Measurements from ENCODE around the gene MARS1.
A peak's percentile ranks its signal among the peaks of the same experiment; 100 is the strongest.

The MARS1 gene

GRCh38 chr12:57545809-57546437, 58.1 kb downstream of the MARS1 start:
- no peak for DNase-seq (ENCODE audit: insufficient read length, low spot score)
- no peak for FAIRE-seq
- TF ChIP-seq SPI1 (IDR thresholded peaks at IDR 0.05; ENCODE audit: low read depth, low read length) (no peak), POLR2A (IDR thresholded peaks at IDR 0.05; ENCODE audit: low read depth, low read length) (0 out of 2 replicates have a peak, but pooled peaks have one; percentile 41)

GRCh38 chr12:57546438-57547287, 58.8 kb downstream of the MARS1 start, which contains the start of gene DCTN2:
Gene DCTN2, minus strand, starts transcription at chr12:57547192. Its CDS starts 129 bp downstream, at chr12:57547063.
- TF ChIP-seq POLR2A (IDR thresholded peaks at IDR 0.05; ENCODE audit: low read depth, low read length) (no peak), TAF1 (IDR thresholded peaks at IDR 0.05; ENCODE audit: low read depth, low read length) (no peak), POU2F2 (IDR thresholded peaks at IDR 0.05; ENCODE audit: low read depth, low read length) (no peak), SPI1 (IDR thresholded peaks at IDR 0.05; ENCODE audit: low read depth, low read length) (no peak), POLR2AphosphoS5 (IDR thresholded peaks at IDR 0.05; ENCODE audit: low read depth, low read length) (0 out of 2 replicates have a peak, but pooled peaks have one; percentile 18)
- FAIRE-seq = peak; percentile 96
- peak; percentile 98 for DNase-seq (ENCODE audit: insufficient read length, low spot score)

GRCh38 chr12:57547288-57548012, 59.6 kb downstream of the MARS1 start:
- FAIRE-seq (no peak), DNase-seq (ENCODE audit: insufficient read length, low spot score) (no peak)
- TF ChIP-seq POLR2A (IDR thresholded peaks at IDR 0.05; ENCODE audit: low read depth, low read length) (no peak), POLR2AphosphoS5 (IDR thresholded peaks at IDR 0.05; ENCODE audit: low read depth, low read length) (no peak), TAF1 (IDR thresholded peaks at IDR 0.05; ENCODE audit: low read depth, low read length) (no peak), SPI1 (IDR thresholded peaks at IDR 0.05; ENCODE audit: low read depth, low read length) (no peak), POU2F2 (IDR thresholded peaks at IDR 0.05; ENCODE audit: low read depth, low read length) (no peak), PAX5 (IDR thresholded peaks at IDR 0.05; ENCODE audit: insufficient read depth, low read length, severe bottlenecking) (no peak)

- TF ChIP-seq POLR2A (IDR thresholded peaks at IDR 0.05; ENCODE audit: low read depth, low read length) (no peak), PAX5 (IDR thresholded peaks at IDR 0.05; ENCODE audit: insufficient read depth, low read length, severe bottlenecking) (no peak), SPI1 (IDR thresholded peaks at IDR 0.05; ENCODE audit: low read depth, low read length) (no peak), POU2F2 (IDR thresholded peaks at IDR 0.05; ENCODE audit: low read depth, low read length) (no peak), POLR2AphosphoS5 (IDR thresholded peaks at IDR 0.05; ENCODE audit: low read depth, low read length) (no peak), TAF1 (IDR thresholded peaks at IDR 0.05; ENCODE audit: low read depth, low read length) (no peak)
- DNase-seq (ENCODE audit: insufficient read length, low spot score) (no peak), FAIRE-seq (no peak)
These were observed 60.1 kb downstream of the MARS1 start for GRCh38 chr12:57548013-57548315.

DNA sequence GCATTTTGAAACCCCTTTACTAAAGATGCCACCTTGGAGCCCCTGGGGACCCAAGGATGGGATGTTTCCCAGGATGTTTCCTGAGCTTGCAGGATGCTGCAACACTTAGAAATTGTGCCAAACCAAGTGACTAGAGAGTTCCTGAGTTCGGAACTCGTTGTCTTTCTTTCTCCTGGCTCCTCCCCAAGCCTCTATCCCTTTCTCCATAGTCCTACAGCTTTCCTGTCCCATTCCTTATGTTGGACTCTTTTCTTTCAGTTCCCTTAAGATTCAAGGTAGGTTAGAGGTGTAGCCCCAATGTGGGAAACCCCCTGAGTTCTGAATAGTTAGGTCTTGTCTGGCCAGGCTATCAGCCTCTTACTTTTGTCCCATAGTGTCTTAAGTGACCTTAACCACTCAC, 60.6 kb downstream of the MARS1 start:
- TF ChIP-seq SPI1 (IDR thresholded peaks at IDR 0.05; ENCODE audit: low read depth, low read length) = no peak
- no peak for TF ChIP-seq TAF1 (IDR thresholded peaks at IDR 0.05; ENCODE audit: low read depth, low read length)
- no peak for TF ChIP-seq POLR2A (IDR thresholded peaks at IDR 0.05; ENCODE audit: low read depth, low read length)
- TF ChIP-seq PAX5 (IDR thresholded peaks at IDR 0.05; ENCODE audit: insufficient read depth, low read length, severe bottlenecking) = no peak
- no peak for TF ChIP-seq POLR2AphosphoS5 (IDR thresholded peaks at IDR 0.05; ENCODE audit: low read depth, low read length)
- DNase-seq (ENCODE audit: insufficient read length, low spot score) (no peak), FAIRE-seq (no peak)

GRCh38 chr12:57549203-57549908, 61.5 kb downstream of the MARS1 start:
- TF ChIP-seq POLR2AphosphoS5 (IDR thresholded peaks at IDR 0.05; ENCODE audit: low read depth, low read length) = no peak
- no peak for TF ChIP-seq SPI1 (IDR thresholded peaks at IDR 0.05; ENCODE audit: low read depth, low read length)
- TF ChIP-seq POLR2A (IDR thresholded peaks at IDR 0.05; ENCODE audit: low read depth, low read length) = no peak
- TF ChIP-seq POU2F2 (IDR thresholded peaks at IDR 0.05; ENCODE audit: low read depth, low read length) = no peak
- TF ChIP-seq PAX5 (IDR thresholded peaks at IDR 0.05; ENCODE audit: insufficient read depth, low read length, severe bottlenecking) = no peak
- no peak for TF ChIP-seq TAF1 (IDR thresholded peaks at IDR 0.05; ENCODE audit: low read depth, low read length)
- DNase-seq (ENCODE audit: insufficient read length, low spot score) = no peak
- FAIRE-seq = no peak

GRCh38 chr12:57549909-57550640, 62.2 kb downstream of the MARS1 start, which contains the start of gene KIF5A:
Gene KIF5A, plus strand, starts transcription at chr12:57550044. Its CDS starts 228 bp downstream, at chr12:57550272.
- FAIRE-seq (peak; percentile 5), DNase-seq (ENCODE audit: insufficient read length, low spot score) (peak; percentile 62)
- TF ChIP-seq POLR2A (IDR thresholded peaks at IDR 0.05; ENCODE audit: low read depth, low read length) (no peak), POLR2AphosphoS5 (IDR thresholded peaks at IDR 0.05; ENCODE audit: low read depth, low read length) (no peak), TAF1 (IDR thresholded peaks at IDR 0.05; ENCODE audit: low read depth, low read length) (no peak), POU2F2 (IDR thresholded peaks at IDR 0.05; ENCODE audit: low read depth, low read length) (no peak), PAX5 (IDR thresholded peaks at IDR 0.05; ENCODE audit: insufficient read depth, low read length, severe bottlenecking) (no peak), SPI1 (IDR thresholded peaks at IDR 0.05; ENCODE audit: low read depth, low read length) (no peak)

Data from GM12891 (cell line).